IMR-90 (cell line): ENCODE measurements around the gene ANKRD45. TPM values are rescaled to one million over a fixed set of nuclear protein-coding genes. Genes with fewer than 3 reads are reported as not detected.

Experiments
- ATAC-seq: fragments of 200-7000 bp; cut with Tn5 transposase; 2 replicates; pipeline ENCODE4 v1.9.1; 2020; ENCODE audit warnings: low read depth, mild to moderate bottlenecking, moderate library complexity
- BruUV-seq: library from RNA; stranded (reverse); fragments of 400-500 nt; replicated peaks from 2 replicates; lab custom pipeline; 2021; lab: Mats Ljungman, UMichigan
- CTCF ChIA-PET: fragments of 300-600 bp; formaldehyde crosslinking; extraction: SDS; loops from one replicate; lab custom pipeline; 2021; ENCODE audit warnings: antibody characterized with exemption; lab: Yijun Ruan, JAX
- POLR2A ChIA-PET: fragments of 300-600 bp; sonication (Branson Sonifier 250); formaldehyde crosslinking; loops from one replicate; lab custom pipeline; 2022; ENCODE audit warnings: antibody characterized with exemption; ENCODE audit not compliant: unreplicated experiment; lab: Charles Lee
- DNase-seq: peaks from one replicate; pipeline ENCODE4 v3.0.0; 2013
- H2AFZ ChIP-seq: replicated peaks from 2 replicates; pipeline ENCODE3; 2013; ENCODE audit warnings: low read length, mild to moderate bottlenecking; ENCODE audit not compliant: poor library complexity
- H2AK5ac ChIP-seq: 2 replicates; pipeline ENCODE4 v1.6.1; 2013; ENCODE audit warnings: low read depth, low read length, inconsistent platforms
- H2AK9ac ChIP-seq: replicated peaks from 2 replicates; pipeline ENCODE3; 2013; ENCODE audit warnings: mild to moderate bottlenecking, low read depth, low read length, moderate library complexity; ENCODE audit not compliant: poor library complexity
- H2BK120ac ChIP-seq: 2 replicates; pipeline ENCODE4 v1.6.1; 2013; ENCODE audit warnings: low read depth, low read length, inconsistent platforms
- H2BK15ac ChIP-seq: 3 replicates; pipeline ENCODE4 v1.6.1; 2013; ENCODE audit warnings: low read depth, low read length, inconsistent platforms
- H2BK20ac ChIP-seq: 2 replicates; pipeline ENCODE4 v1.6.1; 2013; ENCODE audit warnings: low read depth, mild to moderate bottlenecking, inconsistent platforms, low read length, moderate library complexity
- H2BK5ac ChIP-seq: 2 replicates; pipeline ENCODE4 v1.6.1; 2013; ENCODE audit warnings: mild to moderate bottlenecking, low read depth, low read length, inconsistent platforms; ENCODE audit not compliant: poor library complexity, severe bottlenecking
- H3K14ac ChIP-seq: replicated peaks from 2 replicates; pipeline ENCODE4 v1.6.1; 2013; ENCODE audit warnings: low read depth, low read length, inconsistent platforms
- H3K18ac ChIP-seq: 2 replicates; pipeline ENCODE4 v1.6.1; 2013; ENCODE audit warnings: low read depth, low read length, control low read depth
- H3K23ac ChIP-seq: 2 replicates; pipeline ENCODE4 v1.6.1; 2013; ENCODE audit warnings: low read depth, low read length, inconsistent platforms
- H3K27ac ChIP-seq: 2 replicates; pipeline ENCODE4 v1.5.1; 2013; ENCODE audit warnings: mild to moderate bottlenecking, control low read depth, low read length; ENCODE audit not compliant: insufficient read depth
- H3K27me3 ChIP-seq: 2 replicates; pipeline ENCODE4 v1.6.1; 2013; ENCODE audit warnings: low read length; ENCODE audit not compliant: control insufficient read depth, insufficient read depth
- H3K36me3 ChIP-seq: 2 replicates; pipeline ENCODE4 v1.6.1; 2013; ENCODE audit warnings: low read length, mixed read lengths; ENCODE audit not compliant: control insufficient read depth, insufficient read depth
- H3K4ac ChIP-seq: 2 replicates; pipeline ENCODE4 v1.6.1; 2013; ENCODE audit warnings: low read depth, low read length, inconsistent platforms
- H3K4me1 ChIP-seq: 2 replicates; pipeline ENCODE4 v1.6.1; 2013; ENCODE audit warnings: low read length, mixed read lengths; ENCODE audit not compliant: control insufficient read depth, insufficient read depth
- H3K4me2 ChIP-seq: 2 replicates; pipeline ENCODE4 v1.6.1; 2013; ENCODE audit warnings: low read depth, mild to moderate bottlenecking, control low read depth, low read length, moderate library complexity
- H3K4me3 ChIP-seq: 2 replicates; pipeline ENCODE4 v1.5.1; 2013; ENCODE audit warnings: low read depth, mild to moderate bottlenecking, control low read depth, low read length, moderate library complexity; ENCODE audit not compliant: insufficient read depth
- H3K56ac ChIP-seq: 2 replicates; pipeline ENCODE4 v1.6.1; 2013; ENCODE audit warnings: low read length, inconsistent platforms; ENCODE audit not compliant: insufficient read depth; ENCODE audit errors: extremely low read depth
- H3K79me1 ChIP-seq, 2 experiments: 2 replicates each; pipeline ENCODE4 v1.6.1; 2013; ENCODE audit warnings: low read length in 2 of 2, inconsistent platforms in 1 of 2, low read depth in 1 of 2
- H3K9ac ChIP-seq: 2 replicates; pipeline ENCODE4 v1.6.1; 2013; ENCODE audit warnings: low read depth, low read length, control low read depth
- H3K9me1 ChIP-seq: 2 replicates; pipeline ENCODE4 v1.6.1; 2013; ENCODE audit warnings: low read length, inconsistent platforms; ENCODE audit not compliant: insufficient read depth
- H3K9me3 ChIP-seq: 2 replicates; pipeline ENCODE4 v1.6.1; 2013; ENCODE audit warnings: low read length; ENCODE audit not compliant: control insufficient read depth, insufficient read depth
- H4K20me1 ChIP-seq: 2 replicates; pipeline ENCODE4 v1.6.1; 2013; ENCODE audit warnings: low read length, inconsistent platforms; ENCODE audit not compliant: insufficient read depth
- H4K5ac ChIP-seq: 2 replicates; pipeline ENCODE4 v1.6.1; 2013; ENCODE audit warnings: mild to moderate bottlenecking, low read depth, low read length, control low read depth
- H4K8ac ChIP-seq, 2 experiments: 2 replicates each; pipeline ENCODE4 v1.6.1; 2013; ENCODE audit warnings: low read depth in 2 of 2, low read length in 2 of 2, control low read depth in 1 of 2, inconsistent platforms in 1 of 2
- H4K91ac ChIP-seq: 2 replicates; pipeline ENCODE4 v1.6.1; 2013; ENCODE audit warnings: low read depth, low read length, inconsistent platforms; ENCODE audit not compliant: insufficient read depth
- CEBPB ChIP-seq: IDR thresholded peaks from 2 replicates; pipeline ENCODE4 v1.6.1; 2012; ENCODE audit warnings: low read depth, low read length, improper control_type of control experiment
- CHD1 ChIP-seq: IDR thresholded peaks from 2 replicates; pipeline ENCODE4 v1.6.1; 2012; ENCODE audit warnings: low read depth, low read length, improper control_type of control experiment
- CTCF ChIP-seq: conservative IDR thresholded peaks from 2 replicates; pipeline ENCODE4 v1.5.1; 2012; ENCODE audit warnings: mild to moderate bottlenecking, low read depth, low read length, improper control_type of control experiment
- ELK1 ChIP-seq: fragments of 150-350 bp; IDR thresholded peaks from 2 replicates; pipeline ENCODE4 v1.6.1; 2016; ENCODE audit warnings: low read depth, mild to moderate bottlenecking, low read length, moderate library complexity, borderline replicate concordance
- MAFK ChIP-seq: IDR thresholded peaks from 2 replicates; pipeline ENCODE4 v1.6.1; 2012; ENCODE audit warnings: low read depth, low read length, improper control_type of control experiment
- MXI1 ChIP-seq: IDR thresholded peaks from 2 replicates; pipeline ENCODE4 v1.6.1; 2012; ENCODE audit warnings: low read depth, mild to moderate bottlenecking, low read length, moderate library complexity, borderline replicate concordance
- NFE2L2 ChIP-seq: fragments of 150-350 bp; IDR thresholded peaks from 2 replicates; pipeline ENCODE4 v1.6.1; 2016; ENCODE audit warnings: low read depth, mild to moderate bottlenecking, low read length
- POLR2A ChIP-seq: IDR thresholded peaks from 2 replicates; pipeline ENCODE4 v1.6.1; 2012; ENCODE audit warnings: mild to moderate bottlenecking, low read depth, low read length
- RCOR1 ChIP-seq: IDR thresholded peaks from 2 replicates; pipeline ENCODE4 v1.6.1; 2012; ENCODE audit warnings: mild to moderate bottlenecking, low read length, improper control_type of control experiment; ENCODE audit not compliant: insufficient replicate concordance
- RFX5 ChIP-seq: IDR thresholded peaks from 2 replicates; pipeline ENCODE4 v1.8.0; 2012; ENCODE audit warnings: low read depth, mild to moderate bottlenecking, low read length, moderate library complexity
- SMC3 ChIP-seq: fragments of 150-350 bp; IDR thresholded peaks from 2 replicates; pipeline ENCODE4 v1.6.1; 2016; ENCODE audit warnings: low read depth, mild to moderate bottlenecking, antibody characterized with exemption, low read length, moderate library complexity
- WGBS, 2 experiments: methylation state at CpG; one replicate each; pipeline versions ENCODE4 v1.1.5 to v1.1.7; 2013; ENCODE audit warnings: missing lambda C conversion rate in 2 of 2; ENCODE audit not compliant: insufficient read length in 1 of 2; ENCODE audit errors: extremely low coverage in 2 of 2; 5-methylcytosine and 5-hydroxymethylcytosine counted together
- dilution Hi-C: fragments of 300-500 bp; cut with HindIII; formaldehyde crosslinking; loops from one replicate; pipeline ENCODE4 v1.14.3; 2018; ENCODE audit warnings: low sequenced_read_pairs; ENCODE audit not compliant: unreplicated experiment
- in situ Hi-C: fragments of 300-500 bp; cut with MboI; formaldehyde crosslinking; loops from 3 replicates; pipeline ENCODE4 v1.14.3; 2019; ENCODE audit warnings: low sequenced_read_pairs, inconsistent platforms, mixed read lengths
- intact Hi-C: fragments of 100-400 bp; cut with micrococcal nuclease; formaldehyde crosslinking; loops from 2 replicates; pipeline ENCODE4 v1.10.0; 2022
- polyA plus RNA-seq, 3 experiments: library from polyadenylated mRNA; depleted of rRNA; stranded (reverse); fragments of >200 nt; gene quantifications; 2 replicates each; pipeline ENCODE4 v1.2.3, GENCODE V29; 2012; ENCODE audit warnings: low replicate concordance in 1 of 3
- total RNA-seq: library from RNA; depleted of rRNA; stranded (reverse); fragments of >200 nt; gene quantifications from 2 replicates; pipeline ENCODE4 v1.2.3, GENCODE V29; 2012
- TF ChIP-seq, protein P1 (sequence below): fragments of 150-350 bp; IDR thresholded peaks from 2 replicates; pipeline ENCODE4 v1.6.1; 2017; ENCODE audit warnings: mild to moderate bottlenecking, antibody characterized with exemption, low read length, low read depth

Gene ANKRD45
- total and polyA plus RNA-seq, 2 of the 4 experiments (the other 2 are of a cell fraction): under 0.01 TPM; not detected in 1

- no peak overlapping the region for H3K18ac ChIP-seq
- H2BK120ac ChIP-seq: no peak overlapping the region
- H3K9me1 ChIP-seq: no peaks in the 10 kb centered on the region
- H3K9ac ChIP-seq: no peak overlapping the region
- no peak for ATAC-seq
- H3K4me3 ChIP-seq: no peak overlapping the region
- no peak overlapping the region for H2AFZ ChIP-seq
- no peak overlapping the region for H2BK20ac ChIP-seq
- no peak overlapping the region for H4K5ac ChIP-seq
- no peak overlapping the region for H3K4ac ChIP-seq
- no peaks in the 10 kb centered on the region for H3K79me1 ChIP-seq
- 90% methylated on average over 2 of the region's 12 CpGs; no CpG with 5 or more reads in 1 of the 2 experiments for WGBS, 2 experiments
- H3K56ac ChIP-seq: no peak overlapping the region
- dilution Hi-C loops: no loop called here
- H4K20me1 ChIP-seq: no peaks in the 10 kb centered on the region
- no peak overlapping the region for H2BK5ac ChIP-seq
- H3K27me3 ChIP-seq: no peaks in the 10 kb centered on the region
- ChIA-PET CTCF (no interaction called here), POLR2A (no interaction called here)
- no peak overlapping the region for H3K27ac ChIP-seq
- no peak for TF ChIP-seq NFE2L2
- no peak for TF ChIP-seq MAFK
- no peak for TF ChIP-seq SMC3
- TF ChIP-seq CHD1: no peak
- no peak for TF ChIP-seq CTCF
- TF ChIP-seq RFX5: no peak
- no peak for TF ChIP-seq CEBPB
- TF ChIP-seq RCOR1: no peak
- TF ChIP-seq, protein P1, sequence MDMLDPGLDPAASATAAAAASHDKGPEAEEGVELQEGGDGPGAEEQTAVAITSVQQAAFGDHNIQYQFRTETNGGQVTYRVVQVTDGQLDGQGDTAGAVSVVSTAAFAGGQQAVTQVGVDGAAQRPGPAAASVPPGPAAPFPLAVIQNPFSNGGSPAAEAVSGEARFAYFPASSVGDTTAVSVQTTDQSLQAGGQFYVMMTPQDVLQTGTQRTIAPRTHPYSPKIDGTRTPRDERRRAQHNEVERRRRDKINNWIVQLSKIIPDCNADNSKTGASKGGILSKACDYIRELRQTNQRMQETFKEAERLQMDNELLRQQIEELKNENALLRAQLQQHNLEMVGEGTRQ: no peak
- no peak for TF ChIP-seq POLR2A
- no peak for TF ChIP-seq ELK1
- no peak for TF ChIP-seq MXI1
- H2AK9ac ChIP-seq: no peak overlapping the region
- no TSS peak for BruUV-seq
- no peak overlapping the region for H3K14ac ChIP-seq
- H3K23ac ChIP-seq: no peak overlapping the region
- H3K36me3 ChIP-seq: no peaks in the 10 kb centered on the region
- peaks cover 4% of the 10 kb centered on the region; the same call in 1 of the 2 replicates for H3K9me3 ChIP-seq
- DNase-seq: no peak
- H4K8ac ChIP-seq: no peak overlapping the region
- in situ Hi-C loops: no loop called here
- H4K91ac ChIP-seq: no peak overlapping the region
- intact Hi-C loops: no loop called here
- H2BK15ac ChIP-seq: no peak overlapping the region
- H2AK5ac ChIP-seq: no peak overlapping the region
- H3K4me2 ChIP-seq: no peak overlapping the region
- no peaks in the 10 kb centered on the region for H3K4me1 ChIP-seq
These were observed 31.3 kb downstream of the ANKRD45 start for GRCh38 chr1:173638043-173639021.
